Measurements from ENCODE around the gene SOX5.
"Not testable (repeated sequence)": the region's sequence is repeated elsewhere in the genome, so short reads cannot be mapped to it uniquely, and the experiment has no call there.

SOX5 gene

GRCh38 chr12:23533699-23534098 lies 415.8 kb downstream of the SOX5 start:
- no peak for DNase-seq

DNA sequence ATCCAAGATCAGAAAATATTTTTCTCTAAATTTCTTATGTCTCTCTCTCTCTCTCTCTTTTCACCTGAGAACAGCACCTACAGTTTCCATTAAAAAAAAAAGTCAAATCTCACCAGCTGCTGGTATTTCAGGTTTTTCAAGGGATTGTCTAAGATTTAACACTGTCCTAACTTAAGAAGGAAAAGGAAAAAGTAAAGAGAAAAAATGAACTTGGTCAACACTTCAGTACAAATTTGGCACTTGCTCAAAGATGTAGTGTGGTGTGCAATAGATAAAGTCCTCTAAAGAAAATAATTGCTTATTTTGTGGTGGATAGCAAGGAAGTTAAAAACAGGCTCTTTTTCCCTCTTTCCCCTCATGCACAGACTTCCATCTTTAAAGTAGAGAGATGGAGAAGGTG lies 416.2 kb downstream of the SOX5 start:
- DNase-seq, result no peak

DNA sequence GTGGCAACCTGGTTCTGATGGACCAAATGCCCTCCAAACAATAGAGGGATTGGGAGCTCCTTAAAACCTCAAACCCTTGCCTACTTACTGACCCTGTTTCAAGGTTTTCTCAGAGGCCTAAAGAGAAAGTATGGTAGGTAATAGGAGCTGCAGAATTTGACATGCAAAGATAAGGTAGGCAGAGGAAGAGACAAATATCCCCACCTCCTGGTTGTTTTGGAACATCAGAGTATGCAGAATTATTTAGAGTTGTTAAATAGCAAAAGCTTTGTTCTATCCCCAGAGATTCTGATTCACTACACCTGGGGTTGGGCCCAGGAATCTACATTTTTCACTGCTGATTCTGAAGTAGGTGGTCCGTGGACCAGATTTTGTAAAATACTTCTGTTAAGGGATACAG lies 421.2 kb downstream of the SOX5 start:
- no peak for DNase-seq

- no peak for DNase-seq
These were observed 423.9 kb downstream of the SOX5 start for GRCh38 chr12:23525450-23526072.

- DNase-seq, result no peak
These were observed 426.1 kb downstream of the SOX5 start for GRCh38 chr12:23523339-23523738.

GRCh38 chr12:23519444-23519843 lies 430.0 kb downstream of the SOX5 start:
- not testable (repeated sequence) for DNase-seq

DNA sequence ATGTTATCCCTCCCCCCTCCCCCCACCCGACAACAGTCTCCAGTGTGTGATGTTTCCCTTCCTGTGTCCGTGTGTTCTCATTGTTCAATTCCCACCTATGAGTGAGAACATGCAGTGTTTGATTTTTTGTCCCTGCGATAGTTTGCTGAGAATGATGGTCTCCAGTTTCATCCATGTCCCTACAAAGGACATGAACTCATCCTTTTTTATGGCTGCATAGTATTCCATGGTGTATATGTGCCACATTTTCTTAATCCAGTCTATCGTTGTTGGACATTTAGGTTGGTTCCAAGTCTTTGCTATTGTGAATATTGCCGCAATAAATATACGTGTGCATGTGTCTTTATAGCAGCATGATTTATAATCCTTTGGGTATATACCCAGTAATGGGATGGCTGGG lies 433.7 kb downstream of the SOX5 start:
- DNase-seq, result not testable (repeated sequence)

DNA sequence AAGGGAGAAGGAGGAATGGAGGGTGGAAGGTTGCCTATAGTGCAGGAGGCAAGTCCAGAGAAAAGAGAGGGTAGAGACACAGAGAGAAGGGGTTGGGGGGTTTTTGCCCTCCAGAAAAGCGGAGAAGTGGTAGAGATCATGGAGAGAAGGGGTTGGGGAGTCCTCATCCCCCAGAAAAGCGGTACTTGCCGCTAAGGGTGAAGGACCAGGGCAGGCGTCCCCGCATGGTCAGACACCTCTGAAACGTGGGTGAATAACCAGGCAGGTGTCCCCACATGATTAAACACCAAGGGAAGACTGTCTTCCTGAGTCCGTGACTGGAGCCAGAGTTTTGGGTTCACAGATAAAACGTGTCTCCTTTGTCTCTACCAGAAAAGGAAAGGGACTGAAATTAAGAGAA lies 439.0 kb downstream of the SOX5 start:
- DNase-seq, result no peak

- not testable (repeated sequence) for DNase-seq
These were observed 439.6 kb downstream of the SOX5 start for GRCh38 chr12:23509832-23510231.

GRCh38 chr12:23507785-23508184 lies 441.7 kb downstream of the SOX5 start:
- not testable (repeated sequence) for DNase-seq

DNA sequence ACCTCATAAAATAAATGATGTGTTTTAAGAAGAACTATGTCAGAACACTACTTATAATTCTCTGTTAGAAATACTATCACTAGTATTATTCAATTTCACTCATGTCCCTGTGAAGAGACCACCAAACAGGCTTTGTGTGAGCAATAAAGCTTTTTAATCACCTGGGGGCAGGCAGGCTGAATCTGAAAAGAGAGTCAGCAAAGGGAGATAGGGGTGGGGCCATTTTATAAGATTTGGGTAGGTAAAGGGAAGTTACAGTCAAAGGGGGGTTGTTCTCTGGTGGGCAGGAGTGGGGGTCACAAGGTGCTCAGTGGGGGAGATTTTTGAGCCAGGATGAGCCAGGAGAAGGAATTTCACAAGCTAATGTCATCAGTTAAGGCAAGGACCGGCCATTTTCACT lies 443.7 kb downstream of the SOX5 start:
- not testable (repeated sequence) for DNase-seq

DNA sequence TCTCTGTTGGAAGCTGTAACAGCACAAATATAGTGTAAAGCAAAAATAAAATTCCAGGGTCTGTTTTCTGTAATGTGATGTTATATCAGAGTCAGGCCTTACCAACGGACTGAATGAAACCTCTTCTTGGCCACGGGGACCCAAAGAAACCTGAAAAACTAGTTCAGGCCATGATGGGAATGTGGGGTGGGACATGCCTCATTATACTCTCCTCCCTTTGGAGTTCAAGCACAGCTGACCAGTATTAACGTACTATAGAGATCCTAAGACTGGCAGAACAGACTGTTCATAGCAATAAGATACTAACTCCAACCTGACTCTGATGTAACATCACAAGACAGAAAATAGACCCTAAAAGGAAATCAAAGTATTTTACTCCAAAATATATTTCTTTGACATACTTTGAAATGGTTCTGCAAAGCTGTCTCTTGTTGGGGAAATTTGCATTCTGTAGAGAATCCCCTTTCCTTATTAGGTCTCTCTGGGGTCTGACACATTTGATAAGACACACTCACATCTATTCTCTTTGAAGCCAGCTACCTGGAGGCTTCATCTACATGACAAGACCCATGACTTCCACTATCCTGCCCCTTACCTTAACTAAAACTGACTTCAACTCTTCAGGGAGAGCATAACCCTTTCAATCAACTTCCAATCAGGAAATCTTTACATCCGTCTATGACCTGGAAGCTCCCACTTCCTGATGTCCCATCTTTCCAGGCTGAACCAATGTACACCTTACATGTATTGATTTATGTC lies 444.6 kb downstream of the SOX5 start:
- no peak for DNase-seq

- no peak for DNase-seq
These were observed 445.4 kb downstream of the SOX5 start for GRCh38 chr12:23504043-23504442.

DNA sequence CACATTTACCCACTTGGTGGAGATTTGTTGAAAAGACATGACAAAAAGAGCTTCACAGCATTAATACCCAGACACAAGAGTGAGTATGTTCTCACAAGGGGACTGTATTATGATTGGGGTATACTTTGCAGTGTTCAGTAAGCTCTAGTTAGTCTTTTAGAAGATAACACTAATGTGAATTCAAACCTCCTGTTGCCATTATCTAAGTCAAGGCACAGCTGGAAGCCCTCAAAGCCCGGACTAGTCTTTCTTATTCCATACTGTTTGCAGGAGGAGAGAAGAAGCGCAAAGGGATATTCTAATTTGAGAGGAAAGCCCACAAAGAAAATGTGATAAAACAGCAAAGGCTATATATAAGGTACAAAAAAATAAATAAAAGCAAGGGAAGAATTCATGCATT lies 445.9 kb downstream of the SOX5 start:
- DNase-seq, result no peak

GRCh38 chr12:23502259-23502658 lies 447.2 kb downstream of the SOX5 start:
- DNase-seq, result no peak

GRCh38 chr12:23495472-23495871 lies 454.0 kb downstream of the SOX5 start:
- DNase-seq, result no peak

- no peak for DNase-seq
These were observed 455.8 kb downstream of the SOX5 start for GRCh38 chr12:23493672-23494071.

- not testable (repeated sequence) for DNase-seq
These were observed 458.4 kb downstream of the SOX5 start for GRCh38 chr12:23491029-23491428.

- DNase-seq, result no peak
These were observed 461.3 kb downstream of the SOX5 start for GRCh38 chr12:23488130-23488529.

- no peak for DNase-seq
These were observed 465.2 kb downstream of the SOX5 start for GRCh38 chr12:23484238-23484637.

GRCh38 chr12:23482571-23482970 lies 466.9 kb downstream of the SOX5 start:
- no peak for DNase-seq

All from NCI-H187 treated with DMSO at 0.1 percent for 48 hours (cell line).